ENCODE data around the gene IQSEC3. TPM values are rescaled to one million over a fixed set of nuclear protein-coding genes. Genes with fewer than 3 reads are reported as not detected.

Gene IQSEC3
- total and polyA plus RNA-seq, 10 of the 15 experiments (the other 5 are each of a cell fraction or from before 2014, with no cell fraction given): not detected

GRCh38 chr12:194276-194675, 127.7 kb downstream of the IQSEC3 start (continued):
- TF ChIP-seq ZZZ3 (IDR thresholded peaks at IDR 0.05; ENCODE audit: control insufficient read depth, insufficient read length, low read depth) (no peak), SRF (IDR thresholded peaks at IDR 0.05; ENCODE audit: low read depth in 2 of 2, low read length in 2 of 2) (no peak), POU2F2 (IDR thresholded peaks at IDR 0.05; ENCODE audit: borderline replicate concordance, low read depth, low read length) (no peak)

- no peaks in the 10 kb centered on the region for H3K36me3 ChIP-seq (ENCODE audit: control insufficient read depth in 2 of 2, insufficient read depth in 2 of 2, low read length in 1 of 2)
- no TSS peak for BruUV-seq (replicated peaks)
- no peaks in the 10 kb centered on the region for H3K4me1 ChIP-seq (ENCODE audit: control insufficient read depth, insufficient read depth, low read length)
- ChIA-PET CTCF (interaction anchor here (0.6 kb wide), 1 partner anchor 25 kb away, joined by 4 read pairs; no protein-coding TSS in a partner anchor), POLR2A (no interaction called here), RAD21 (ENCODE audit: unreplicated experiment) (no interaction called here), SMC1A (ENCODE audit: uncharacterized antibody, unreplicated experiment) (no interaction called here)
- H3K79me2 ChIP-seq (ENCODE audit: control insufficient read depth, insufficient read depth, low read length): no peaks in the 10 kb centered on the region
- no peak overlapping the region for H3K4me2 ChIP-seq (ENCODE audit: control insufficient read depth, insufficient read depth)
- intact Hi-C loops (cut with micrococcal nuclease; ENCODE audit: unreplicated experiment): no loop called here
- DNase-seq (ENCODE audit: low read depth, low spot score) (no peak), ATAC-seq (no peak), FAIRE-seq (no peak)
- H3K27ac ChIP-seq (ENCODE audit: control insufficient read depth, insufficient read depth): no peak overlapping the region
- H2AFZ ChIP-seq (ENCODE audit: control insufficient read depth, low read depth, low read length): no peak overlapping the region
- peaks cover 0 to 2% of the 10 kb centered on the region in 2 experiments; a peak in 2 of 4 replicates for H3K27me3 ChIP-seq (replicated peaks in 1 of 2; ENCODE audit: control insufficient read depth in 2 of 2, insufficient read depth in 2 of 2, low read length in 1 of 2)
- in situ Hi-C loops (cut with MboI): no loop called here
- H3K9me3 ChIP-seq (replicated peaks; ENCODE audit: control insufficient read depth, insufficient read depth, low read length): no peaks in the 10 kb centered on the region
- H3K9ac ChIP-seq (ENCODE audit: control insufficient read depth, insufficient read depth, low read length): no peak overlapping the region
- no peak overlapping the region for H3K4me3 ChIP-seq
- WGBS (ENCODE audit: insufficient coverage, insufficient replicate concordance, low lambda C conversion rate, missing lambda C conversion rate): 32% methylated on average over 5 of the region's 5 CpGs
- no peak for TF ChIP-seq POLR2A (IDR thresholded peaks at IDR 0.05; ENCODE audit: low read depth, low read length)
- H4K20me1 ChIP-seq (ENCODE audit: control insufficient read depth, insufficient read depth): no peaks in the 10 kb centered on the region
Measured at GRCh38 chr12:195156-195555, 128.6 kb downstream of the IQSEC3 start.

- Histone ChIP-seq H4K20me1 (ENCODE audit: control insufficient read depth, insufficient read depth) (no peaks in the 10 kb centered on the region), H3K27me3 (replicated peaks in 1 of 2; ENCODE audit: control insufficient read depth in 2 of 2, insufficient read depth in 2 of 2, low read length in 1 of 2) (peaks cover 0 to 2% of the 10 kb centered on the region in 2 experiments; a peak in 2 of 4 replicates), H3K36me3 (ENCODE audit: control insufficient read depth in 2 of 2, insufficient read depth in 2 of 2, low read length in 1 of 2) (no peaks in the 10 kb centered on the region), H2AFZ (ENCODE audit: control insufficient read depth, low read depth, low read length) (no peak overlapping the region), H3K4me3 (no peak overlapping the region), H3K9me3 (replicated peaks; ENCODE audit: control insufficient read depth, insufficient read depth, low read length) (no peaks in the 10 kb centered on the region), H3K9ac (ENCODE audit: control insufficient read depth, insufficient read depth, low read length) (no peak overlapping the region), H3K79me2 (ENCODE audit: control insufficient read depth, insufficient read depth, low read length) (no peaks in the 10 kb centered on the region), H3K27ac (ENCODE audit: control insufficient read depth, insufficient read depth) (no peak overlapping the region), H3K4me1 (ENCODE audit: control insufficient read depth, insufficient read depth, low read length) (no peaks in the 10 kb centered on the region), H3K4me2 (ENCODE audit: control insufficient read depth, insufficient read depth) (no peak overlapping the region)
- 47% methylated on average over 14 of the region's 15 CpGs for WGBS (ENCODE audit: insufficient coverage, insufficient replicate concordance, low lambda C conversion rate, missing lambda C conversion rate)
- ChIA-PET SMC1A (ENCODE audit: uncharacterized antibody, unreplicated experiment) (no interaction called here), CTCF (no interaction called here), RAD21 (ENCODE audit: unreplicated experiment) (no interaction called here), POLR2A (no interaction called here)
- ATAC-seq (no peak), FAIRE-seq (no peak), DNase-seq (ENCODE audit: low read depth, low spot score) (no peak)
- intact Hi-C loops (cut with micrococcal nuclease; ENCODE audit: unreplicated experiment) (no loop called here), in situ Hi-C loops (cut with MboI) (no loop called here)
- no TSS peak for BruUV-seq (replicated peaks)
- no peak for TF ChIP-seq BCLAF1 (IDR thresholded peaks at IDR 0.05)
- no peak for TF ChIP-seq NR2C1 (IDR thresholded peaks at IDR 0.05)
- no peak for TF ChIP-seq TCF3 (IDR thresholded peaks at IDR 0.05; ENCODE audit: borderline replicate concordance, insufficient read depth, low read depth, low read length)
- TF ChIP-seq IKZF2 (IDR thresholded peaks at IDR 0.05): no peak
- TF ChIP-seq HSF1 (IDR thresholded peaks at IDR 0.05; ENCODE audit: low read depth, low read length): no peak
- TF ChIP-seq ZNF207 (IDR thresholded peaks at IDR 0.05; ENCODE audit: borderline replicate concordance): no peak
- TF ChIP-seq ZNF622 (IDR thresholded peaks at IDR 0.05): no peak
- TF ChIP-seq SPI1 (IDR thresholded peaks at IDR 0.05; ENCODE audit: borderline replicate concordance, insufficient read depth, low read depth, low read length): no peak
- TF ChIP-seq PML (IDR thresholded peaks at IDR 0.05; ENCODE audit: low read length): no peak
- no peak for TF ChIP-seq HDAC6 (IDR thresholded peaks at IDR 0.05; ENCODE audit: unreplicated experiment)
Measured at GRCh38 chr12:195951-196350, 129.4 kb downstream of the IQSEC3 start.
